MCF 10A (cell line): ENCODE results near the gene GBGT1. TPM values are rescaled to one million over a fixed set of nuclear protein-coding genes. Genes with fewer than 3 reads are reported as not detected.

Experiments used
- BruUV-seq: library from RNA; stranded (reverse); fragments of 400-500 nt; replicated peaks from 2 replicates; lab custom pipeline; 2021; lab: Mats Ljungman, UMichigan
- CTCF ChIA-PET: fragments of 300-600 bp; sonication (Branson Sonifier 250); formaldehyde crosslinking; extraction: SDS; loops from one replicate; lab custom pipeline; 2021; ENCODE audit warnings: antibody characterized with exemption, inconsistent platforms; lab: Yijun Ruan, JAX
- POLR2A ChIA-PET: fragments of 300-600, 350-650 bp; sonication (Branson Sonifier 250); formaldehyde crosslinking; extraction: SDS; loops from one replicate; lab custom pipeline; 2020; ENCODE audit warnings: antibody characterized with exemption, inconsistent platforms; lab: Yijun Ruan, JAX
- DNase-seq: peaks from one replicate; pipeline ENCODE4 v3.0.0-alpha.2; 2018; ENCODE audit not compliant: unreplicated experiment
- H3K27ac Mint-ChIP-seq: one replicate; pipeline ENCODE4 v1.8.0; 2022; ENCODE audit warnings: mild to moderate bottlenecking, low read depth, mixed read lengths; ENCODE audit not compliant: unreplicated experiment
- H3K27me3 Mint-ChIP-seq: one replicate; pipeline ENCODE4 v1.8.0; 2022; ENCODE audit warnings: mixed read lengths; ENCODE audit not compliant: insufficient read depth, unreplicated experiment
- H3K36me3 Mint-ChIP-seq: one replicate; pipeline ENCODE4 v1.8.0; 2022; ENCODE audit warnings: mild to moderate bottlenecking, moderate library complexity, mixed read lengths; ENCODE audit not compliant: insufficient read depth, unreplicated experiment
- H3K4me1 Mint-ChIP-seq: one replicate; pipeline ENCODE4 v1.8.0; 2022; ENCODE audit warnings: mixed read lengths; ENCODE audit not compliant: insufficient read depth, unreplicated experiment
- H3K4me3 Mint-ChIP-seq: one replicate; pipeline ENCODE4 v1.8.0; 2022; ENCODE audit warnings: mild to moderate bottlenecking, moderate library complexity, mixed read lengths; ENCODE audit not compliant: unreplicated experiment
- H3K9me3 Mint-ChIP-seq: one replicate; pipeline ENCODE4 v1.8.0; 2022; ENCODE audit warnings: mixed read lengths; ENCODE audit not compliant: unreplicated experiment
- CTCF ChIP-seq: fragments of 200-600 bp; IDR thresholded peaks from one replicate; pipeline ENCODE4 v1.8.0; 2022; ENCODE audit warnings: antibody characterized with exemption, mild to moderate bottlenecking; ENCODE audit not compliant: unreplicated experiment
- intact Hi-C: fragments of 100-400 bp; cut with micrococcal nuclease; formaldehyde crosslinking; loops from 2 replicates; pipeline ENCODE4 v1.14.1; 2022
- total RNA-seq: library from RNA; stranded (reverse); gene quantifications from 2 replicates; pipeline ENCODE4 v1.2.3, GENCODE V29; 2022

Gene GBGT1
- total RNA-seq, 1 experiment from 2014 or later, result not detected

GRCh38 chr9:133117271-133118178 lies 46.2 kb downstream of the GBGT1 start:
- ChIA-PET CTCF (interaction anchor here (0.5 to 8.6 kb wide), 6 partner anchors 7 to 335 kb away, joined by 3 to 132 read pairs (median 5); no protein-coding TSS in a partner anchor), POLR2A (interaction anchor here (1.0 to 3.4 kb wide), 4 partner anchors 17 to 87 kb away, joined by 4 to 21 read pairs (median 8); partner anchors contain the start of gene GTF3C5)
- Mint-ChIP-seq H3K9me3 (no peaks in the 10 kb centered on the region), H3K4me3 (no peak overlapping the region), H3K27me3 (no peaks in the 10 kb centered on the region), H3K4me1 (peaks cover 20% of the 10 kb centered on the region), H3K36me3 (peaks cover 14% of the 10 kb centered on the region), H3K27ac (no peak overlapping the region)
- no peak for DNase-seq
- no peak for TF ChIP-seq CTCF
- no TSS peak for BruUV-seq
- intact Hi-C loops, result no loop called here

DNA sequence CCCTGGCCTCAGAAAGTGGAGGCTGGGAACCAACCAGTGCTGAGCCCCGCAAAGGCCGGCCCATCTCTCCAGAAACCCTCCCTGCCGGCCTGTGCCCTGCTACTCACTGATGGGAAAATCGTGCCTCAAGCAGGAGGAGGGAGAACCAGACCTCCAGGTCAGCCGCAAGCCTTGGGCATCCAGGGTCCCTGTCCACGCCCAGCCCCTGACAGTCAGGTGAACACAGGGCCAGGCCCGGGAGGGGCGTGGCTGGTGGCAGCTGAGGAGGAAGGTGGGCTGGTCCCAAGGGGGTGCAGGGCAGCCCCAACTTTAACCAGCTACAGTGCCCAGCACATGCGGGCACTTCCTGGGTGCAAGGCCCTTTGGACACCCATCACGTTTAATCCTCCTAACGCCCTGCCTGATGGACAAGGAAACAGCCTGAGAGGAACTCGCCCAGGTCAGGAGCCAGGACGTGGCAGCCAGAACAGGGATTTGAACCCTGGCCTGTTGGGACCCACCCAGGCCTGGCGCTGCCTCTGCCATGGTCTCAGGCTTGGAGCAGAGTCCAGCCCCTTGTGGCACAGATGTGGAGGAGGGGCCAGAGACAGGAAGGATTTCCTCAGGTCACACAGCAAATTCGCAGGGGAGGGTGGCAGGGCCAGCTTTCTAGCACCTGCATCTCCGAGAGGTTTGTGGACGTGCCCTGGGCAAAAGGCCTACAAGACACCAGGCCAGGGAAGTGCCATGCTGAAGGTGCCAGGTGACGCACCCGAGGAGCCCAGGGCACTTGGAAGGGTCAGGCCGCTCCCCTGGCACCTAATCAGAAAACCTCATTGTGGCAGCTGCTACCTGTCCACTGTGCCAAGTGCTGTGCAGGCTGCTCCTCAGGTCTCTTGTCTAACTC lies 47.1 kb downstream of the GBGT1 start:
- intact Hi-C loops, result no loop called here
- no peak for TF ChIP-seq CTCF
- Mint-ChIP-seq H3K36me3 (peaks cover 10% of the 10 kb centered on the region), H3K4me1 (peaks cover 17% of the 10 kb centered on the region), H3K27me3 (no peaks in the 10 kb centered on the region), H3K4me3 (no peak overlapping the region), H3K27ac (no peak overlapping the region), H3K9me3 (no peaks in the 10 kb centered on the region)
- no peak for DNase-seq
- ChIA-PET POLR2A (interaction anchor here (1.9 to 3.4 kb wide), 3 partner anchors 18 to 86 kb away, joined by 7 to 21 read pairs (median 9); partner anchors contain the start of gene GTF3C5), CTCF (interaction anchor here (0.5 to 8.6 kb wide), 4 partner anchors 14 to 33 kb away, joined by 3 to 132 read pairs (median 14); no protein-coding TSS in a partner anchor)
- no TSS peak for BruUV-seq

- Mint-ChIP-seq H3K4me1 (peaks cover 15% of the 10 kb centered on the region), H3K36me3 (peaks cover 8% of the 10 kb centered on the region), H3K27me3 (no peaks in the 10 kb centered on the region), H3K4me3 (no peak overlapping the region), H3K27ac (no peak overlapping the region), H3K9me3 (no peaks in the 10 kb centered on the region)
- ChIA-PET POLR2A (interaction anchor here (0.9 to 1.2 kb wide), 2 partner anchors 21 to 32 kb away, joined by 4 read pairs; no protein-coding TSS in a partner anchor), CTCF (interaction anchor here (0.6 to 8.6 kb wide), 2 partner anchors 18 to 30 kb away, joined by 4 to 132 read pairs; no protein-coding TSS in a partner anchor)
- BruUV-seq, result no TSS peak
- DNase-seq, result no peak
- TF ChIP-seq CTCF, result no peak
- intact Hi-C loops, result no loop called here
Observed at GRCh38 chr9:133115604-133116345, 47.9 kb downstream of the GBGT1 start.
